ENCODE measurements around the gene TMEM178A.

GRCh38 chr2:39647104-39647765 lies 18.5 kb upstream of the TMEM178A start:
- no peak for TF ChIP-seq POLR2AphosphoS5 (IDR thresholded peaks at IDR 0.05; ENCODE audit: borderline replicate concordance, low read depth, low read length)
- no peak for TF ChIP-seq FOXP2 (optimal IDR thresholded peaks at IDR 0.05; ENCODE audit: control extremely low read depth, extremely low read length, insufficient read depth)

All from SK-N-MC (cell line).